ENCODE data around the gene MAPK8IP1. TPM values are rescaled to one million over a fixed set of nuclear protein-coding genes. Genes with fewer than 3 reads are reported as not detected.

The MAPK8IP1 gene
- total RNA-seq, 4 donors from 2014 or later, result 9.8 to 17.5 (median 13.8) TPM

DNA sequence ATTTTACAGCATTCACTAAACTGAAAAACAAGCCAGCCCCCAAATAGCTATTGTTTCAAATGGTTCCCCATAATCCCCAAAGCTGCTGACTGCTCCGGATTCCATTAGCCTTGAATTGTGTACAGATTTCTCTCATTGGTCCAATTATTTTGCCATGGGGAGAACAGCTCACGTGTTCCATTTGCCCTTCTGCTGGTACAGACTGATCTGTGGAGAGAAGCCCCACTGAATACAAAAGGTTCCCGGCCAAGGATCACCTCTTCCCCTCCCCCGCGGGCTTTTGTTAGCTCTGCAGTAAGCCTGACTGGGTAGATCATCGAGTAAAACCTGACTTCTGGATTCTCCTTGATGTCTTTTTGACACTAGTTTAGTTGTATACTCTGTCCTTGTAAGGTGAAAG is 9.1 kb upstream of the MAPK8IP1 start:
- 46 to 80% methylated on average over 1 to 5 of the region's 6 CpGs for whole genome bisulfite sequencing, 2 donors (ENCODE audit: low coverage in 1 of 2)
- Histone ChIP-seq H3K4me1 (peaks cover 0 to 6% (median 0%) of the 10 kb centered on the region in 3 donors), H3K27me3 (no peaks in the 10 kb centered on the region), H3K9me3 (no peaks in the 10 kb centered on the region), H3K4me3 (no peak overlapping the region), H3K36me3 (peaks cover 0 to 97% of the 10 kb centered on the region in 2 donors), H3K27ac (no peak overlapping the region)
- no peak for ATAC-seq
- TF ChIP-seq EP300 (IDR thresholded peaks at IDR 0.05) (no peak), POLR2A (IDR thresholded peaks at IDR 0.05) (no peak), POLR2AphosphoS5 (IDR thresholded peaks at IDR 0.05) (no peak)
- TF ChIP-seq, protein P1, sequence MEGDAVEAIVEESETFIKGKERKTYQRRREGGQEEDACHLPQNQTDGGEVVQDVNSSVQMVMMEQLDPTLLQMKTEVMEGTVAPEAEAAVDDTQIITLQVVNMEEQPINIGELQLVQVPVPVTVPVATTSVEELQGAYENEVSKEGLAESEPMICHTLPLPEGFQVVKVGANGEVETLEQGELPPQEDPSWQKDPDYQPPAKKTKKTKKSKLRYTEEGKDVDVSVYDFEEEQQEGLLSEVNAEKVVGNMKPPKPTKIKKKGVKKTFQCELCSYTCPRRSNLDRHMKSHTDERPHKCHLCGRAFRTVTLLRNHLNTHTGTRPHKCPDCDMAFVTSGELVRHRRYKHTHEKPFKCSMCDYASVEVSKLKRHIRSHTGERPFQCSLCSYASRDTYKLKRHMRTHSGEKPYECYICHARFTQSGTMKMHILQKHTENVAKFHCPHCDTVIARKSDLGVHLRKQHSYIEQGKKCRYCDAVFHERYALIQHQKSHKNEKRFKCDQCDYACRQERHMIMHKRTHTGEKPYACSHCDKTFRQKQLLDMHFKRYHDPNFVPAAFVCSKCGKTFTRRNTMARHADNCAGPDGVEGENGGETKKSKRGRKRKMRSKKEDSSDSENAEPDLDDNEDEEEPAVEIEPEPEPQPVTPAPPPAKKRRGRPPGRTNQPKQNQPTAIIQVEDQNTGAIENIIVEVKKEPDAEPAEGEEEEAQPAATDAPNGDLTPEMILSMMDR (IDR thresholded peaks at IDR 0.05), result no peak

DNA sequence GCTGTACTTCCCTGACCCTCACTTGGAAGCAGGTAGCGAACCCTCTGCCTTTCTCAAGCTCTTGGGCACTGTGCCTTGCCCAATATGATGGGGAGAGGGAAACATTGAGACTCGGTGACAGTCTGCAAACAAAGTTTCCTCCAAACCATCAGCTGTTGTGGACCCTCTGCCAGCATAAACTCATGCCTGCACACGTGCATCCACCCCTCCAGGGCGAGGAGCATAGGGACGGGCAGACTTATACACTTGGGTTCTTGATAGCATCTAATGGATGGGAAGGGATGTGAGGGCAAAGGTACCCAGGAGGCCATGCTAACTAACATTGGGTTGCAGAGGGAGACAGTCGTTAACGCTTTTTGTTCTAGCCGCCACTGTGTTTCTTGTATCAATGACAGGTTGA is 8.2 kb upstream of the MAPK8IP1 start:
- Histone ChIP-seq H3K36me3 (peaks cover 0 to 97% of the 10 kb centered on the region in 2 donors), H3K27ac (no peak overlapping the region), H3K4me3 (no peak overlapping the region), H3K27me3 (no peaks in the 10 kb centered on the region), H3K4me1 (peaks cover 0 to 8% (median 0%) of the 10 kb centered on the region in 3 donors), H3K9me3 (no peaks in the 10 kb centered on the region)
- TF ChIP-seq POLR2AphosphoS5 (IDR thresholded peaks at IDR 0.05) (no peak), POLR2A (IDR thresholded peaks at IDR 0.05) (no peak), EP300 (IDR thresholded peaks at IDR 0.05) (no peak)
- TF ChIP-seq, protein P1 (IDR thresholded peaks at IDR 0.05), result no peak
- ATAC-seq, result no peak
- 90% methylated on average over 3 to 4 of the region's 8 CpGs for WGBS, 2 donors (ENCODE audit: low coverage in 1 of 2)

DNA sequence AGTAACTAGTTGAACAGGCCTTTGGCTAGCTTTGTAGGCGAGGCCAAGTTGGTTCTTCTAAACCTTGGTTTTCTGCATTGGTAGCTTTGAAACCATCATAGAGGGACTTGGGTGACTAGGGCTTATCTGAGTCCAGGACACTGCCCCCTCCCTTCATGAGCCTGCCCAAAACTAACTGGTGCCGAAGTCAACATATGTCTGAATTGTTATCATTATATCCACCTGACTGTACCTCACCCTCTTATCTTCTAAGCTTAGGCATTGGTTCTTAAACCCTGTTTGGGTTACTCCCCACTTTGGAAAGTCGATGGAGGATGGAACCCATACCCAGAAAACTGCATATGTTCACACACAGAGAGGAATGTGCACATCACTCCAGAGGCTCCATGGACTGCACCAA is 7.6 kb upstream of the MAPK8IP1 start:
- 83 to 94% methylated on average over 1 to 2 of the region's 3 CpGs for WGBS, 2 donors (ENCODE audit: low coverage in 1 of 2)
- Histone ChIP-seq H3K4me1 (peaks cover 0 to 8% (median 0%) of the 10 kb centered on the region in 3 donors), H3K9me3 (no peaks in the 10 kb centered on the region), H3K27me3 (no peaks in the 10 kb centered on the region), H3K36me3 (peaks cover 0 to 97% of the 10 kb centered on the region in 2 donors), H3K4me3 (no peak overlapping the region), H3K27ac (no peak overlapping the region)
- ATAC-seq, result no peak
- TF ChIP-seq POLR2A (IDR thresholded peaks at IDR 0.05) (no peak), POLR2AphosphoS5 (IDR thresholded peaks at IDR 0.05) (no peak), EP300 (IDR thresholded peaks at IDR 0.05) (no peak)
- TF ChIP-seq, protein P1 (IDR thresholded peaks at IDR 0.05), result no peak

DNA sequence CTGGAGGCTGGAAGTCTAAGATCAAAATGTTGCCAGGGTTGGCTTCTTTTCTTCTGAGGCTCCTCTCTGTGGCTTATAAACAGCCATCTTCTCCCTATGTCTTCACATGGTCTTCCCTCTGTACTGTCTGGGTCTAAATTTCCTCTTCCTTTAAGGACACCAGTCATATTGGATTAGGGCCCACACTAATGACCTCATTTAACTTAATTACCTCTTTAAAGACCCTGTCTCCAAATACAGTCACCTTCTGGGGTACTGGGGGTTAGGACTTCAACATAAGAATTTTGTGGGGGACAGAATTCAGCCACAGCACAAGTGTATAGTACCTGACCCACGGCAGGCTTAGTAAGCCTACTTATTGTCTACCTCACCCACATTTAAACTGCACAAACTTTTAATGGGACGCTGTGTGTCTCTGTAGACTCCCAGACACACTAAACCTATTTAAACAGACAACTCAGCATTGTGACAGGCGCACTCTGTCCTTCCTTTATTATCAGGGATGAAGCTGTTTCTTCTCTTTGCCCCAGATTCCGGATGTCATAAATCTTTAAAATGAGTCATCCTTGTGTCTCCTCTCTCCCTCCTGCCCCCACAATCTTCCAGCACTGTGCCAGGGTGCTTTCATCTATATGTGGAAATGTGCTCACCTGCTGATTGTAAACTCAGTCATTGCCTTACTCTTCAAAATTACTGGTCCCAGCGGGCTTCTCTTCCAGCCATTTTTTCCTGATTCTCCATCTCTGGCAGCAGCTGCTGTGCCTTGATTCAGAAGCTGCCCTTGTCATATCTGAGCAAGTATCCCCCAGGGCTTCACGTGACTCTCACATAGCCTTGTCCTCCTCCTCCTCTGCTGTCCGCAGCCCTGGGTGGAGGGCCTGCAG is 5.4 kb upstream of the MAPK8IP1 start:
- H3K4me1 ChIP-seq, result peaks cover 0 to 10% (median 0%) of the 10 kb centered on the region in 3 donors
- 39 to 67% methylated on average over 4 to 6 of the region's 7 CpGs for WGBS, 2 donors (ENCODE audit: low coverage in 1 of 2)
- no peaks in the 10 kb centered on the region for H3K9me3 ChIP-seq
- H3K27me3 ChIP-seq, result no peaks in the 10 kb centered on the region
- H3K27ac ChIP-seq, result no peak overlapping the region
- TF ChIP-seq, protein P1 (IDR thresholded peaks at IDR 0.05), result no peak
- TF ChIP-seq POLR2A (IDR thresholded peaks at IDR 0.05) (no peak), EP300 (IDR thresholded peaks at IDR 0.05) (no peak), POLR2AphosphoS5 (IDR thresholded peaks at IDR 0.05) (no peak)
- H3K4me3 ChIP-seq, result no peak overlapping the region
- no peak for ATAC-seq
- H3K36me3 ChIP-seq, result peaks cover 0 to 83% of the 10 kb centered on the region in 2 donors

Data from gastroesophageal sphincter (tissue), 4 donors.